Neural progenitor cell (in vitro differentiated cells): ENCODE measurements around the gene ATP6V0A4. TPM values are rescaled to one million over a fixed set of nuclear protein-coding genes. Genes with fewer than 3 reads are reported as not detected.

ENCODE experiments used
- DNase-seq: peaks from one replicate; pipeline ENCODE4 v3.0.0-alpha.2; 2016; ENCODE audit warnings: low spot score
- H2AFZ ChIP-seq: fragments of 200-600 bp; sonication (generic); replicated peaks from 2 replicates; pipeline ENCODE4 v1.6.1; 2016; ENCODE audit warnings: antibody characterized with exemption
- H3F3A ChIP-seq: fragments of 200-600 bp; sonication (generic); 2 replicates; pipeline ENCODE4 v1.6.1; 2016; ENCODE audit warnings: antibody characterized with exemption, low read depth
- H3K27ac ChIP-seq: fragments of 200-600 bp; sonication (generic); 2 replicates; pipeline ENCODE4 v1.5.1; 2016; ENCODE audit warnings: mild to moderate bottlenecking
- H3K27me3 ChIP-seq: fragments of 200-600 bp; sonication (generic); 2 replicates; pipeline ENCODE4 v1.6.1; 2016; ENCODE audit warnings: mild to moderate bottlenecking, moderate library complexity
- H3K36me3 ChIP-seq: fragments of 200-600 bp; sonication (generic); 2 replicates; pipeline ENCODE4 v1.5.1; 2016
- H3K4me1 ChIP-seq: fragments of 200-600 bp; sonication (generic); 2 replicates; pipeline ENCODE4 v1.6.1; 2016; ENCODE audit warnings: mixed run types
- H3K4me2 ChIP-seq: fragments of 200-600 bp; sonication (generic); 2 replicates; pipeline ENCODE4 v1.6.1; 2016
- H3K4me3 ChIP-seq: fragments of 200-600 bp; sonication (generic); 2 replicates; pipeline ENCODE4 v1.5.1; 2016
- H3K79me2 ChIP-seq: fragments of 200-600 bp; sonication (generic); 2 replicates; pipeline ENCODE4 v1.6.1; 2016; ENCODE audit warnings: low read depth
- H3K9ac ChIP-seq: fragments of 200-600 bp; sonication (generic); 2 replicates; pipeline ENCODE4 v1.6.1; 2016
- H3K9me3 ChIP-seq: fragments of 200-600 bp; sonication (generic); 2 replicates; pipeline ENCODE4 v1.5.1; 2016; ENCODE audit warnings: low read depth
- H4K20me1 ChIP-seq: fragments of 200-600 bp; sonication (generic); 2 replicates; pipeline ENCODE4 v1.6.1; 2016; ENCODE audit warnings: low read depth
- H3K27ac Mint-ChIP-seq: 3 replicates; pipeline ENCODE4 v1.8.0; 2021; ENCODE audit warnings: mixed read lengths
- H3K27me3 Mint-ChIP-seq: 2 replicates; pipeline ENCODE4 v1.8.0; 2022; ENCODE audit warnings: low read depth, mild to moderate bottlenecking, inconsistent platforms, moderate library complexity, mixed read lengths; ENCODE audit not compliant: insufficient read depth
- H3K36me3 Mint-ChIP-seq: 3 replicates; pipeline ENCODE4 v1.8.0; 2021; ENCODE audit warnings: mixed read lengths
- H3K4me1 Mint-ChIP-seq: 3 replicates; pipeline ENCODE4 v1.8.0; 2021; ENCODE audit warnings: mixed read lengths
- H3K4me3 Mint-ChIP-seq: 3 replicates; pipeline ENCODE4 v1.8.0; 2021; ENCODE audit warnings: mild to moderate bottlenecking, moderate library complexity, mixed read lengths
- H3K9me3 Mint-ChIP-seq: 3 replicates; pipeline ENCODE4 v1.8.0; 2020; ENCODE audit warnings: mixed read lengths
- EZH2 ChIP-seq: fragments of 200-600 bp; sonication (generic); IDR thresholded peaks from 2 replicates; pipeline ENCODE4 v1.6.1; 2017; ENCODE audit warnings: antibody characterized with exemption, mild to moderate bottlenecking, moderate library complexity
- EZH2phosphoT487 ChIP-seq: fragments of 200-600 bp; sonication (generic); IDR thresholded peaks from 2 replicates; pipeline ENCODE4 v1.6.1; 2017; ENCODE audit warnings: antibody characterized with exemption
- total RNA-seq: library from RNA; depleted of rRNA; stranded (reverse); fragments of >200 nt; gene quantifications from 2 replicates; pipeline ENCODE4 v1.2.3, GENCODE V29; 2015; ENCODE audit warnings: low replicate concordance
- TF ChIP-seq, protein P1 (sequence below): fragments of 200-600 bp; sonication (generic); IDR thresholded peaks from 2 replicates; pipeline ENCODE4 v1.5.1; 2017; ENCODE audit warnings: antibody characterized with exemption, mild to moderate bottlenecking

ATP6V0A4 gene
- total RNA-seq, 1 donor from 2014 or later = 0.36 TPM

DNA sequence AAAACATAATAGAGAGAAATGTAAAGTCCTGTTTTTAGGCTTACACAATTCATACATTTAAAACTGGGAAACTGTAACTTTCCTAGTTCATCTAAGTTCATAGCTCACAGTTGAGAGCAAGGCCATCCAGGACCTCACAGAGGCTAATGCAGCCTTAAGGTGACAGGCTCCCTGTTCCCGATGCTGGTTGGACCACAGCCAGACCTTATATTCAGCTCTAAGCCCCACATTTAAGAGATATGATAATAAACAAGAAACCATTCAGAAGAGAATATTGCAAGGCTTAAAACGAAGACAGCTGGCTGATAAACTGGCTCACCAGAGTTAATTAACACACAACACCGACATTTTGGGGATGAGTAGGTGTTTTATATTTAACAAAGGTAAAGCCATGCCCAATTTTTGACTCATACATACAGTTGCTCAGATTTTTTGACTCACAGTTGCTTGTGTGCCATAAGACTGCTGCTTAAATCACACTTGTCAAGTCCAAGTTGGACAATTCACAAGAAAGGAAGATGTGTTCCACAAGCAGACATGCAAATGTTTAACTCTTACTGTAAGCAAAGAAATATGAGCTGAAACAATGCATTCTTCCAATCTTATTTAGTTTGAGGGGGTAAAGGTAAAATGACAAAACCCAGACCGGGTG is 41.3 kb downstream of the ATP6V0A4 start:
- no peak overlapping the region for H3K27ac Mint-ChIP-seq

GRCh38 chr7:138755842-138756590 is 42.0 kb downstream of the ATP6V0A4 start:
- peaks cover 13% of the 10 kb centered on the region for H3F3A ChIP-seq
- Mint-ChIP-seq H3K4me3 (no peak overlapping the region), H3K27me3 (peaks cover 14% of the 10 kb centered on the region), H3K4me1 (peaks cover 27% of the 10 kb centered on the region), H3K27ac (no peak overlapping the region), H3K9me3 (peaks cover 4% of the 10 kb centered on the region), H3K36me3 (no peaks in the 10 kb centered on the region)
- H2AFZ ChIP-seq = peak overlapping the region; percentile 77
- peak overlapping the region; percentile 29 for H3K4me2 ChIP-seq
- H3K9ac ChIP-seq = no peak overlapping the region
- H3K36me3 ChIP-seq = no peaks in the 10 kb centered on the region
- H3K27ac ChIP-seq = no peak overlapping the region
- H3K4me3 ChIP-seq = no peak overlapping the region
- DNase-seq = no peak
- no peak for TF ChIP-seq EZH2
- TF ChIP-seq, protein P1, sequence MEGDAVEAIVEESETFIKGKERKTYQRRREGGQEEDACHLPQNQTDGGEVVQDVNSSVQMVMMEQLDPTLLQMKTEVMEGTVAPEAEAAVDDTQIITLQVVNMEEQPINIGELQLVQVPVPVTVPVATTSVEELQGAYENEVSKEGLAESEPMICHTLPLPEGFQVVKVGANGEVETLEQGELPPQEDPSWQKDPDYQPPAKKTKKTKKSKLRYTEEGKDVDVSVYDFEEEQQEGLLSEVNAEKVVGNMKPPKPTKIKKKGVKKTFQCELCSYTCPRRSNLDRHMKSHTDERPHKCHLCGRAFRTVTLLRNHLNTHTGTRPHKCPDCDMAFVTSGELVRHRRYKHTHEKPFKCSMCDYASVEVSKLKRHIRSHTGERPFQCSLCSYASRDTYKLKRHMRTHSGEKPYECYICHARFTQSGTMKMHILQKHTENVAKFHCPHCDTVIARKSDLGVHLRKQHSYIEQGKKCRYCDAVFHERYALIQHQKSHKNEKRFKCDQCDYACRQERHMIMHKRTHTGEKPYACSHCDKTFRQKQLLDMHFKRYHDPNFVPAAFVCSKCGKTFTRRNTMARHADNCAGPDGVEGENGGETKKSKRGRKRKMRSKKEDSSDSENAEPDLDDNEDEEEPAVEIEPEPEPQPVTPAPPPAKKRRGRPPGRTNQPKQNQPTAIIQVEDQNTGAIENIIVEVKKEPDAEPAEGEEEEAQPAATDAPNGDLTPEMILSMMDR = no peak
- no peak for TF ChIP-seq EZH2phosphoT487
- H3K27me3 ChIP-seq = no peaks in the 10 kb centered on the region
- H3K79me2 ChIP-seq = no peaks in the 10 kb centered on the region
- peaks cover 23% of the 10 kb centered on the region for H3K4me1 ChIP-seq
- no peaks in the 10 kb centered on the region for H3K9me3 ChIP-seq
- no peaks in the 10 kb centered on the region for H4K20me1 ChIP-seq

More for the DNA sequence above, 41.3 kb downstream of the ATP6V0A4 start:
- Mint-ChIP-seq H3K4me3 (no peak overlapping the region), H3K9me3 (no peaks in the 10 kb centered on the region), H3K27me3 (peaks cover 12% of the 10 kb centered on the region), H3K36me3 (no peaks in the 10 kb centered on the region), H3K4me1 (peaks cover 20% of the 10 kb centered on the region)
- Histone ChIP-seq H3K79me2 (no peaks in the 10 kb centered on the region), H3K4me2 (no peak overlapping the region), H3K9ac (no peak overlapping the region), H3K4me1 (peaks cover 23% of the 10 kb centered on the region), H3F3A (peaks cover 13% of the 10 kb centered on the region), H2AFZ (no peak overlapping the region), H3K27me3 (no peaks in the 10 kb centered on the region), H3K36me3 (no peaks in the 10 kb centered on the region), H3K9me3 (no peaks in the 10 kb centered on the region), H3K4me3 (no peak overlapping the region), H4K20me1 (no peaks in the 10 kb centered on the region), H3K27ac (no peak overlapping the region)
- TF ChIP-seq EZH2 (no peak), EZH2phosphoT487 (no peak)
- TF ChIP-seq, protein P1 = no peak
- DNase-seq = no peak

DNA sequence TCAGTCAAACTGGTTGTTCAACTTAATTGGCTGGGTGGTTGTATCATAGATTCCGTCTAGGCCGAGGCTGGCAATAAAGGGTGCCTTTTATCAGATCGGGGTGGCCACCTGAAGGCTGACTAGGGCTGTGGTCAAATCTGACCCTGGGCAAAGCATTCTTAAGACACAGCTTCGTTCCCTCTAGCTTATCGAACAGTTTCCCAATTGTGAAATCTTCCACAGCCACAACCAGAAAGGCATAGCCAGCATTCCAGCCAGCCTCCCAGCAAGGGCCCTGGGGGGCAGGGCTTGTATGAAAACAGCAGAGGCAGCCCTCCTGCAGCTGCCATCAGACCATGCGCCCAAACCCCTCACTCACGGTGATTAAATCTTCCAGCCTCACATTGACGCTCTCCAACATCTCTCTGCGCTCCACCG is 42.7 kb downstream of the ATP6V0A4 start:
- Histone ChIP-seq H3F3A (peaks cover 13% of the 10 kb centered on the region), H3K4me3 (no peak overlapping the region), H3K9me3 (no peaks in the 10 kb centered on the region), H2AFZ (peak overlapping the region; percentile 77), H3K4me2 (peak overlapping the region; percentile 29), H4K20me1 (no peaks in the 10 kb centered on the region), H3K9ac (no peak overlapping the region), H3K36me3 (no peaks in the 10 kb centered on the region), H3K27ac (no peak overlapping the region), H3K4me1 (peaks cover 23% of the 10 kb centered on the region), H3K27me3 (no peaks in the 10 kb centered on the region), H3K79me2 (no peaks in the 10 kb centered on the region)
- H3K9me3 Mint-ChIP-seq = peaks cover 4% of the 10 kb centered on the region
- no peak overlapping the region for H3K4me3 Mint-ChIP-seq
- DNase-seq = peak; percentile 48
- H3K4me1 Mint-ChIP-seq = peaks cover 34% of the 10 kb centered on the region
- peaks cover 18% of the 10 kb centered on the region for H3K27me3 Mint-ChIP-seq
- no peak overlapping the region for H3K27ac Mint-ChIP-seq
- TF ChIP-seq EZH2 (no peak), EZH2phosphoT487 (no peak)
- TF ChIP-seq, protein P1 = no peak
- H3K36me3 Mint-ChIP-seq = no peaks in the 10 kb centered on the region
